ENCODE data around the gene CACNB1.
"Not testable (repeated sequence)": the region's sequence is repeated elsewhere in the genome, so short reads cannot be mapped to it uniquely, and the experiment has no call there.

The CACNB1 gene

GRCh38 chr17:39174920-39175694 is 22.4 kb downstream of the CACNB1 start:
- peak; percentile 77 for DNase-seq

GRCh38 chr17:39173526-39174274 is 23.8 kb downstream of the CACNB1 start:
- no peak for DNase-seq

DNA sequence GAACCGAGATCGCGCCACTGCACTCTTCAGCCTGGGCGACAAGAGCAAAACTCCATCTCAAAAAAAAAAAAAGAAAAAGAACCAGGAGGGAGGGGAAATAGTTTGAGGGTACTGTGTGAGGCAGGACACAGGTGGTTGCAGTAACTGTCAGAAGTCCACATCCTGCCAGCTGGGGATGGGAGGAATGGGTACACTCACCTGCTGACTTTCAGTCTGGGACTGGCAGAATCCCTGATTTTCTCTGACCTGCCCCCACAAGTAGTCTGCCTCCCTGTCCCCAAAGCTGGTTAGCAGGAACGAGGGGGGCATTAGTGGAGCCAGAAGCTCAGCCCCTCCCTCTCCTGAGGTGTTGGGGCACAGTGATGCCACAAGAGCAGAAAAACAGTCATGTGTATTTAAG is 24.4 kb downstream of the CACNB1 start:
- no peak for DNase-seq

- no peak for DNase-seq
Measured at GRCh38 chr17:39171933-39172332, 25.5 kb downstream of the CACNB1 start.

GRCh38 chr17:39170558-39170957 is 26.9 kb downstream of the CACNB1 start:
- DNase-seq: no peak

- no peak for DNase-seq
Measured at GRCh38 chr17:39170109-39170508, 27.4 kb downstream of the CACNB1 start.

GRCh38 chr17:39169518-39169917 is 28.0 kb downstream of the CACNB1 start:
- no peak for DNase-seq

DNA sequence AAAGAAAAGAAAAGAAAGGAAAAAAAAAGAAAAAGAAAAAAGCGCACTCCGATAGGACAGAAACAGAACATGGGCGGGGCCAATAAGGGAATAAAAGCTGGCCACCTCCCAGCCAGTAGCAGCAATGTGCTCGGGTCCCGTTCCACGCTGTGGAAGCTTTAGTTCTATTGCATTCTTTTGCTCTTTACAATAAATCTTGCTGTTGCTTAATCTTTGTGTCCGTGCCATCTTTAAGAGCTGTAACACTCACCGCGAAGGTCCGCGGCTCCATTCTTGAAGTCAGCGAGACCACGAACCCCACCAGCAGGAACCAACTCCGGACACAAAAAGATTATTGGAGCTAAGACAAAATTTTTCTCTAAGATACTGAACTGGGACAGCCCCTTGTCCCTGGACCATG is 28.4 kb downstream of the CACNB1 start:
- DNase-seq: no peak

DNA sequence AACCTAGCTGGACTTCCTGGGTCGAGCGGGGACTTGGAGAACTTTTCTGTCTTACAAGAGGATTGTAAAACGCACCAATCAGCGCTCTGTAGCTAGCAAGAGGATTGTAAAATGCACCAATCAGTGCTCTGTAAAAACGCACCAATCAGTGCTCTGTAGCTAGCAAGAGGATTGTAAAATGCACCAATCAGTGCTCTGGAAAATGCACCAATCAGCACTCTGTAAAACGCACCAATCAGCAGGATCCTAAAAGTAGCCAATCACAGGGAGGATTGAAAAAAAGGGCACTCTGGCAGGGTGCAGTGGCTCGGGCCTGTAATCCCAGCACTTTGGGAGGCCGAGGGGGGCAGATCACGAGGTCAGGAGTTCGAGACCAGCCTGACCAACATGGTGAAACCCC is 29.0 kb downstream of the CACNB1 start:
- DNase-seq: not testable (repeated sequence)

- DNase-seq: no peak
Measured at GRCh38 chr17:39167476-39167875, 30.0 kb downstream of the CACNB1 start.

- no peak for DNase-seq
Measured at GRCh38 chr17:39166437-39167335, 30.8 kb downstream of the CACNB1 start.

DNA sequence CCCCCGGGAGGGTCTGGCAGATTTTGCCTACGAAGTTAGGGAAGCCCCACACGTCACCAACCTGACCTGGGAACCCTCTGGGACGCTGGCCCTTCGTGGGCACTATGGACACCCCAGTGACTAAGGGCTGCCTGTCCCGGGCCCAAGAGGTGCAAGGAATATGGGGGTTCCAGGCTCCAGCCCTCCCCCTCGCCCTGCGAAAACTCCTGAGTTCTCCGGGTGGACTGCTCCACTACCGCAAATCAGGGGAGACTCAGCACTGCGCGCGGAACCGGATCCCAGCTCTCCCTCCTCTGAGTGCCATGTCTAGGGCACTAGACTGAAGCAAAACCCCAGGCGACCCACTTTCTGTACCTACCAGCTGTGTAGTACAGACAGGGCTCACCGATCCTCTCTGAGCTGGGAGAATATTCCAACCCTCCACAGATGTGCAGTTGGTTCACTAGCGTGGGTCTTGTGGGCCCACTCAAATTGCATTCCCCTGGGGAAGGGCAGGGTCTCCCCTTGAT is 31.6 kb downstream of the CACNB1 start, which contains the start of gene ARL5C:
ARL5C (minus strand) TSS at position 321 of the 509 bp plus-strand sequence. CDS start 401 bp downstream, outside the sequence.
- no peak for DNase-seq

GRCh38 chr17:39165178-39165840 is 32.2 kb downstream of the CACNB1 start:
- DNase-seq: no peak

DNA sequence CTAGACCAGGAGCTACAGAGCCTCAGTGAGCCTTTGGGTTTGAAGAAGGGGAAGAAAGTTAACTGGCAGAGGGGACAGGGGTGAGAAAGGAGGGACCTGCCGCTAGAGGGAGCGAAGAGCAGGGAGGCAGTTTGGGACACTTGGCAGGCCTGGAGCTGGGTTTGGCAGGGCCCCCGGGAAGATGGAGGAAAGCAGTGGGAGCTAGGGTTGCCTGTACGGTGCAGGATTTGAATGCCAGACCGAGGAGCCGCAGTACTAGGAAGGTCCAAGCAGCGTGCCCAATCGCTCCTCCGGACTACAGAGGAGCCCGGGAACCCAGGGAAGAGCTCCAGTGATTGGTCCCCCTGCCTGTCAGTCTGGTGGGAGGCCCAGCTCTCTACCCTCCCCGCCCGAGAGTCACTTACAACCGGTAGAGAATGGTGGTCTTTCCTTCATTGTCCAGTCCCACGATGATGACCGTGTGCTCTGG is 32.8 kb downstream of the CACNB1 start:
- DNase-seq: peak; percentile 62

DNA sequence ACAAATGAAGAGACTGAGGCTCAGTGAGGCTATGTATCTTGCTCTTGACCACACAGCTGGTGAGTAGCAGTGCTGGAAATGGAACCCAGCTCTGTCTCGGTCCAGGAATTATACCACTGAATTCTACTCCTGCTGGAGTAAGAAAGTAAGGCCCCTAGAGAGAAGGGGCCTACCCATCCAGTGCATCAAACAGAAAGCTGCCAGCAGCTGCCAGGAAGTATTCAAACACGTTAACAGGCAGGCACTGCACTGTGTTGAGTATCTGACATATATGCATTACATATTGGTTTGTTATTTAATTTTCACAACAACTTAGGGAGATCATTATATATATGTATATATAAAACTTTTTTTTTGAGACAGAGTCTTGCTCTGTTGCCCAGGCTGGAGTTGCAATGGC is 35.5 kb downstream of the CACNB1 start:
- DNase-seq: no peak

GRCh38 chr17:39158623-39159022 is 38.8 kb downstream of the CACNB1 start:
- no peak for DNase-seq

- no peak for DNase-seq
Measured at GRCh38 chr17:39156491-39156890, 41.0 kb downstream of the CACNB1 start.

DNA sequence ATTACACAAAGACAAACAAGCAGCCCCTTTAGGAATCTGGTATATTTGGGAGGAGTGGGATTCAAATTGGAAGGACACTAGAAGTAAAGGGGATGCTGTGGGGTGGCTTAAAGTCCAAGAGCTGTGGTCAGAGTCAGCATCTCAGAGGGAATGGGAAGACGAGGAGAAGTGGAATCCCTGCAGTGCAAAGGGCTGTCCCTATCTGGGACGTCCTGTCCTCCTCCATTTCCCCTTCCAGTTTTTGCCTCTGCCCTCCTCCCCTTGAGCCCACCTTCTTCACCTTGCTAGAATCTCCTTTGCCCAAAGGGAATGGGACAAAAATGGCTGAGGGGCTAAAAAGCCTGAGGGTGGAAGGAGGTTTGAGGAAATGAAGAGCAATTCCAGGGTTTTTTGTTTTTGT is 41.8 kb downstream of the CACNB1 start:
- DNase-seq: no peak

DNA sequence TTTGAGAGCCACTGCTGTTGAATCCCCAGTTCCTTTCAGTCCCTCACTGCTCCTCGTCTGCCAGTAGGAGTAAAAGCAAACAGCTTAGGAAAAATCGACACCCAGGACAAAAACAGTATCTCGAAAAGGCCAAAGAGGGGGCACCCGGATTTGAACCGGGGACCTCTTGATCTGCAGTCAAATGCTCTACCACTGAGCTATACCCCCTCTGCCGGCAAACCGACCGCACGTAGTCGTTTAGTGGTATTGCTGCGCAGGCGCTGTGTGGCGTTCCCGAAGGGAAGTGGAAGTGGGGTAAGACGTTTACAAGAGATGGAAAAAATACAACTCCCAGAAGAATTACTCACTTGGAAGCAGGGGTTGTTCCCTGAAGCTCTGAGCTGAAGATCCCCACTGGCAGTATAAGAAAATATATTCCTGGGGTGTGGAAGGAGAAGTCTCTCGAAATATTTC is 43.8 kb downstream of the CACNB1 start:
- peak; percentile 89 for DNase-seq

DNA sequence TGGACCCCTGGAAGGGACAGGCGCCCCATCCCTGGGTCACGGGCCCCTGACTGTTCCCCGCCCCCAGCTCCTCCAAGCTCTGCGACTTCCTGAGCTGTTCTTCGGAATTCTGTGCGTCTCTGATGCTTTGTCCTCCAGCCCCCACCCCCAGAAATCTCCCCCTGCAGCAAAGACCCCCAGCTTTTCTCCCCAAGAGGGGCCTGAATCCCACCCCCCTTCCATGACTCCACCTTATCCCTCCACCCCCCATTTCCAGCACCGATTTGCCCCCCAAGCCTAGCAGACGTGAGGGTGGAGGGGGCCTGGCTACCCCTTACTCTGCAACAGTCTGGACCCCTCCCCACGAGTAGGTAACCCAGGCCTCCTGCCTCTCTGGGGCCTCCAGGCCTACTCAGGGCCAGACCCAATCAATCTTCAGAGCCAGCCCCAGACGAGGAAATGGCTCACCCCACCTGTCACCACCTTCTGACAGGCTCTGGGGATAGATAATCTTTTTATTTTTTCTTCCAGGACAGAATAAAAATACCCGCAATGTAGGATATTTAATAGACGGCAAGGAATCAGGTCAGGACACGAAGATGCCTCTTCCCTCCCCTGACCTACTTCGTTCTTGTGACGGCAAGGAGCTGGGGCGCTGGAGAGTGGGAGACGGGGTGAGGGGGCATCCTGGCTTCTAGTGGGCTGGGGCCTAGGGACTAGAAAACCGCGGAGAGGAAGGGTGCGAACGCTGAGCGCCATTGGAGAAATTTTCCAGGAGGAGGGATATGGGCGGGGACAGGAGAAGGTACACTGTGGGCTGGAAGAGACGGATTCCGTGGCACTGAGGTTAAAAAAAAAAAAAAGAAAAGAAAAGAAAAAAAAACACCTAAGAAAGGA is 45.3 kb downstream of the CACNB1 start:
- peak; percentile 17 for DNase-seq
